ENCODE data around the gene SAT1. TPM values are rescaled to one million over a fixed set of nuclear protein-coding genes. Genes with fewer than 3 reads are reported as not detected.

SAT1 gene
- total and polyA plus RNA-seq, 10 of the 15 experiments (the other 5 are each of a cell fraction or from before 2014, with no cell fraction given): 42.2 to 234 (median 60.4) TPM

DNA sequence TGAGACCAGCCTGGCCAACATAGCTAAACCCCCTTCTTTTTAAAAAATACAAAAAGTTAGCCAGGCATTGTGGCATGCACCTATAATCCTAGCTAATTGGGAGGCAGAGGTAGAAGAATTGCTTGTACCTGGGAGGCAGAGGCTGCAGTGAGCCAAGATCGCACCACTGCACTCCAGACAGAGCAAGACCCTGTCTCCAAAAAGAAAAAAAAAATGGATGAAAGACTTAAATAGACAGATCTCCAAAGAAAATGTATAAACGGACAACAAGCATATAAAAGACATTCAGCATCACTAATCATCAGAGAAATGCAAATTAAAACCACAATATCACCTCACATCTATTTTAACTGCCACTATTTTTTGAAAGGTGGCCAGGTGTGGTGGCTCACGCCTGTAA lies 6.6 kb upstream of the SAT1 start (continued):
- TF ChIP-seq ZNF207 (IDR thresholded peaks at IDR 0.05; ENCODE audit: borderline replicate concordance): no peak
- TF ChIP-seq NR2C1 (IDR thresholded peaks at IDR 0.05): no peak
- TF ChIP-seq PAX8 (IDR thresholded peaks at IDR 0.05): no peak
- TF ChIP-seq ZNF24 (IDR thresholded peaks at IDR 0.05): no peak
- TF ChIP-seq ESRRA (IDR thresholded peaks at IDR 0.05; ENCODE audit: low read length): no peak
- TF ChIP-seq MTA3 (IDR thresholded peaks at IDR 0.05; ENCODE audit: borderline replicate concordance, low read length): no peak

DNA sequence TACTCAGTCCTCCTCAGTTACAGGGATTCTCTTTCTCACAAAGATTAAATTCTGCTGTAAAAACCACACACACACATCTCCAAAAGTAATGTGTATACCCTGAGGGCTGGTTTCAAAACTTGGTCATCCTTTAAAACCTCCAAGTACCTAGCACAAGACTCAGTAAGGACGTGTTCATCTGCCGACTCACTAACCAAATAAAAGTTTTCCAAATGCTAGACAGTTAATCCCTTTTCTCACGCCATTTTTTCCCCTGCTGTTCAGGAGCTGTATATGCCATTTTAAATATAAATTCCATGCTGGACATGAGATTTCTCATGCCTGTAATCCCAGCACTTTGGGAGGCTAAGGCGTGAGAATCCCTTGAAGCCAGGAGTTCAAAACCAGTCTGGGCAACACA lies 3.9 kb upstream of the SAT1 start:
- H3K4me2 ChIP-seq (ENCODE audit: control insufficient read depth, insufficient read depth): no peak overlapping the region
- SMC1A ChIA-PET (ENCODE audit: uncharacterized antibody, unreplicated experiment): interaction anchor here (0.6 to 6.8 kb wide), 2 partner anchors 53 to 122 kb away, joined by 4 to 82 read pairs; no protein-coding TSS in a partner anchor
- CTCF ChIA-PET: interaction anchor here (1.7 to 2.5 kb wide), 2 partner anchors 24 to 123 kb away, joined by 4 to 11 read pairs; no protein-coding TSS in a partner anchor
- peaks cover 7% of the 10 kb centered on the region for H3K79me2 ChIP-seq (ENCODE audit: control insufficient read depth, insufficient read depth, low read length)
- no peak overlapping the region for H2AFZ ChIP-seq (ENCODE audit: control insufficient read depth, low read depth, low read length)
- no peaks in the 10 kb centered on the region for H3K36me3 ChIP-seq (ENCODE audit: control insufficient read depth in 2 of 2, insufficient read depth in 2 of 2, low read length in 1 of 2)
- WGBS (ENCODE audit: insufficient coverage, insufficient replicate concordance, low lambda C conversion rate, missing lambda C conversion rate): 60% methylated on average over 4 of the region's 4 CpGs
- in situ Hi-C loops (cut with MboI) (no loop called here), intact Hi-C loops (cut with micrococcal nuclease; ENCODE audit: unreplicated experiment) (no loop called here)
- ATAC-seq: no peak
- RAD21 ChIA-PET (ENCODE audit: unreplicated experiment): interaction anchor here (1.1 kb wide), 2 partner anchors 123 to 128 kb away, joined by 3 read pairs; no protein-coding TSS in a partner anchor
- H3K9me3 ChIP-seq (replicated peaks; ENCODE audit: control insufficient read depth, insufficient read depth, low read length): no peaks in the 10 kb centered on the region; the same call in 2 of the 3 replicates
- no peak overlapping the region for H3K9ac ChIP-seq (ENCODE audit: control insufficient read depth, insufficient read depth, low read length)
- no peak overlapping the region for H3K4me3 ChIP-seq
- no peak for FAIRE-seq
- H4K20me1 ChIP-seq (ENCODE audit: control insufficient read depth, insufficient read depth): no peaks in the 10 kb centered on the region
- H3K27me3 ChIP-seq (replicated peaks in 1 of 2; ENCODE audit: control insufficient read depth in 2 of 2, insufficient read depth in 2 of 2, low read length in 1 of 2): no peaks in the 10 kb centered on the region
- no peak for TF ChIP-seq USF2 (IDR thresholded peaks at IDR 0.05; ENCODE audit: borderline replicate concordance, low read depth, low read length)
- no peak for TF ChIP-seq ZNF207 (IDR thresholded peaks at IDR 0.05; ENCODE audit: borderline replicate concordance)
- POLR2A ChIA-PET: interaction anchor here (0.7 kb wide), 1 partner anchor 241 kb away, joined by 4 read pairs; no protein-coding TSS in a partner anchor
- no peaks in the 10 kb centered on the region for H3K4me1 ChIP-seq (ENCODE audit: control insufficient read depth, insufficient read depth, low read length)
- H3K27ac ChIP-seq (ENCODE audit: control insufficient read depth, insufficient read depth): no peak overlapping the region
- no TSS peak for BruUV-seq (replicated peaks)
- no peak for DNase-seq (ENCODE audit: low read depth, low spot score)
